Heart right ventricle (tissue), 16 donors: ENCODE data around the gene EMILIN2. TPM values are rescaled to one million over a fixed set of nuclear protein-coding genes. Genes with fewer than 3 reads are reported as not detected.
A peak's percentile ranks its signal among the peaks of the same experiment; 100 is the strongest.
"Not testable (repeated sequence)": the region's sequence is repeated elsewhere in the genome, so short reads cannot be mapped to it uniquely, and the experiment has no call there.

Source experiments
- ATAC-seq, 8 donors: fragments of 200-7000 bp; cut with Tn5 transposase; one replicate each; pipeline ENCODE4 v1.9.1; 2020; ENCODE audit warnings: mild to moderate bottlenecking in 8 of 8, moderate library complexity in 8 of 8, moderate number of reproducible peaks in 1 of 8
- DNase-seq, 2 donors: peaks; one replicate each; pipeline ENCODE4 v3.0.0-alpha.2; 2020
- H3K27ac ChIP-seq, 10 donors: fragments of 200-600 bp; sonication (generic) in 2 of 10; one replicate each; pipeline versions ENCODE4 v1.5.0 to v1.8.0; 2020 to 2022; ENCODE audit warnings: mild to moderate bottlenecking in 3 of 10
- H3K27me3 ChIP-seq, 7 donors: fragments of 200-600 bp; one replicate each; pipeline ENCODE4 v1.8.0; 2021 to 2022; ENCODE audit warnings: mild to moderate bottlenecking in 2 of 7
- H3K36me3 ChIP-seq, 9 donors: fragments of 200-600 bp; sonication (generic) in 1 of 9; one replicate each; pipeline versions ENCODE4 v1.5.0 to v1.8.0; 2020 to 2022; ENCODE audit warnings: mild to moderate bottlenecking in 2 of 9
- H3K4me1 ChIP-seq, 9 donors: fragments of 200-600 bp; sonication (generic) in 1 of 9; one replicate each; pipeline versions ENCODE4 v1.5.0 to v1.8.0; 2020 to 2022; ENCODE audit warnings: mild to moderate bottlenecking in 4 of 9
- H3K4me3 ChIP-seq, 10 donors: fragments of 200-600 bp; sonication (generic) in 2 of 10; one replicate each; pipeline versions ENCODE4 v1.5.0 to v1.8.0; 2020 to 2022; ENCODE audit warnings: mild to moderate bottlenecking in 7 of 10, moderate library complexity in 2 of 10
- H3K9me3 ChIP-seq, 11 donors: fragments of 200-600 bp in 10 of 11; sonication (generic) in 2 of 11; one replicate each; pipeline versions ENCODE4 v1.5.0 to v1.8.0; 2013 to 2022; ENCODE audit warnings: mild to moderate bottlenecking in 2 of 11, control low read depth in 1 of 11, moderate library complexity in 1 of 11
- WGBS, 2 donors: extraction: QIAGEN DNeasy Blood & Tissue Kit; methylation state at CpG; one replicate each; pipeline ENCODE4 v1.1.7; 2013; ENCODE audit warnings: inconsistent platforms in 1 of 2; 5-methylcytosine and 5-hydroxymethylcytosine counted together
- intact Hi-C, 10 donors: fragments of 100-400 bp; cut with DNase I; formaldehyde crosslinking; loops; one replicate each; pipeline versions ENCODE4 v1.11.1 to v1.14.2; 2022
- polyA plus RNA-seq, 2 donors: library from polyadenylated mRNA; stranded (reverse); fragments of 200-250 nt; gene quantifications; one replicate each; pipeline ENCODE4 v1.2.3, GENCODE V29; 2013
- total RNA-seq, 10 donors: library from RNA; stranded (reverse); fragmentation: NEBNext Ultra II Directional in 3 of 10; extraction: Animal tissue kit (Norgen Biotek cat#: 25700) in 3 of 10; gene quantifications; one replicate each; pipeline versions ENCODE4 v1.2.1 to v1.2.4, GENCODE V29; 2021 to 2023
- TF ChIP-seq, protein P1 (sequence below), 9 donors: fragments of 200-600 bp; sonication (generic) in 2 of 9; IDR thresholded peaks; one replicate each; pipeline versions ENCODE4 v1.5.0 to v1.8.0; 2021 to 2022; ENCODE audit warnings: antibody characterized with exemption in 9 of 9, mild to moderate bottlenecking in 5 of 9, moderate library complexity in 1 of 9
- donor health status: Arrhythmogenic right ventricular cardiomyopathy.
- donor health status: ischemic (EF 13 %, LVEDD 7.1; RV severe dilation, severe dysfunction).
- donor health status: healthy with polysubstance abuse.
- donor health status: DM: no; HTN: yes; CAD: no.
- donor health status: DM: no; HTN: no; CAD: no.
- donor health status: ischemic (EF 25% LVEDD 6.9; RV normal size, moderate dysfunction).
- donor health status: ischemic (EF 25% LVEDD 5.7; RV mildly dilated, moderate dysfunction).
- donor health status: healthy.
- donor health status: DM: yes; HTN: yes; CAD: no.
- donor health status: Ischemic cardiomyopathy.
- donor health status: ischemic (EF 35%, LVEDD 5.7; RV mildly dilated, moderate dysfunction).
- donor health status: nonischemic (EF 11% LVEDD 7.7; RV severe dilation, severe dysfunction).
- donor health status: DM: yes; HTN: yes; CAD: no.
- donor health status: PGD.
- donor health status: ischemic (EF 29% LVEDD 5.4; RV normal size, mild dysfunction).
- donor health status: nonischemic (EF 23%, LVEDD 6.1; RV moderate dilation, normal function).

The EMILIN2 gene
- total and polyA plus RNA-seq, 12 donors, result 9.5 to 50.5 (median 19.6) TPM

DNA sequence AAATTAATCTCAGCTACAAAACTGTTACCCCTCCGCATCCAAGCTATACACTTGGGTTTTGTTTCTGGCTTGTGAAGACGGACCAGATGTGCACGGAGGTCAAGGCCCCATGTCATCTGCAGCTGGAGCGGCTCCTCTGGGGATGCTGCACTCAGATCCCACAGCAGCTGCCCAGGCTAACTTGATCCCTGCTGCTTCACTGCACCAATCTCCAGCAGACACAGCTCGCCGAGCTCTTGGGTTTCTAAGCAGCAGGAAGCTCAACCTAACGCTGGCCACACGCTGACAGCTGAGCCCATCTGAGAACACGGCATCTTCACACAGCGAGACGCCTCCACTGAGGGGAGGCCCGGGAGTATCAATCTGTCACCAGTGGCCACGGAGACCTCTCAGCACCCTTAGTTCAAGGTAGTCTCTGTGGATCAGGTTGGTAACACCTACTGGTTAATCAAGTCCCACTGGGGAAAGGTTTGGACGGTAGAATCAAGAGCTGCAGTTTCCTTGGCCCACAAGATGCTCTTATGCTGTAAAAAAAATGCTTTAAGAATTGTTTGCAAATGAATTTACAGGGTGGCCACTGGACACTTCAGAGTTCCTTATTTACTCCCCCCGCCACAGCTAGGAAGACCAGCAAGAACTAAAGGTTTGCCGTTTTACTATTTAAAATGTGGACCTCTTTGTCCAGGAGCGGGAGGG lies 67.5 kb downstream of the EMILIN2 start:
- peaks cover 0 to 28% (median 9%) of the 10 kb centered on the region in 9 donors for H3K4me1 ChIP-seq
- H3K36me3 ChIP-seq, result peaks cover 0 to 100% (median 6%) of the 10 kb centered on the region in 9 donors
- WGBS, 2 donors, result 55 to 68% methylated on average over 17 of the region's 17 CpGs
- H3K27ac ChIP-seq, result peak overlapping the region in 2 of 10 donors; percentile 36 to 38
- H3K27me3 ChIP-seq, result no peaks in the 10 kb centered on the region
- no peaks in the 10 kb centered on the region for H3K9me3 ChIP-seq
- TF ChIP-seq, protein P1, sequence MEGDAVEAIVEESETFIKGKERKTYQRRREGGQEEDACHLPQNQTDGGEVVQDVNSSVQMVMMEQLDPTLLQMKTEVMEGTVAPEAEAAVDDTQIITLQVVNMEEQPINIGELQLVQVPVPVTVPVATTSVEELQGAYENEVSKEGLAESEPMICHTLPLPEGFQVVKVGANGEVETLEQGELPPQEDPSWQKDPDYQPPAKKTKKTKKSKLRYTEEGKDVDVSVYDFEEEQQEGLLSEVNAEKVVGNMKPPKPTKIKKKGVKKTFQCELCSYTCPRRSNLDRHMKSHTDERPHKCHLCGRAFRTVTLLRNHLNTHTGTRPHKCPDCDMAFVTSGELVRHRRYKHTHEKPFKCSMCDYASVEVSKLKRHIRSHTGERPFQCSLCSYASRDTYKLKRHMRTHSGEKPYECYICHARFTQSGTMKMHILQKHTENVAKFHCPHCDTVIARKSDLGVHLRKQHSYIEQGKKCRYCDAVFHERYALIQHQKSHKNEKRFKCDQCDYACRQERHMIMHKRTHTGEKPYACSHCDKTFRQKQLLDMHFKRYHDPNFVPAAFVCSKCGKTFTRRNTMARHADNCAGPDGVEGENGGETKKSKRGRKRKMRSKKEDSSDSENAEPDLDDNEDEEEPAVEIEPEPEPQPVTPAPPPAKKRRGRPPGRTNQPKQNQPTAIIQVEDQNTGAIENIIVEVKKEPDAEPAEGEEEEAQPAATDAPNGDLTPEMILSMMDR (IDR thresholded peaks at IDR 0.05), result no peak
- peak; percentile 48 to 68 for DNase-seq
- H3K4me3 ChIP-seq, result peak overlapping the region in 1 of 10 donors; percentile 3
- intact Hi-C loops, result no loop called here
- peak; percentile 42 to 83 (median 59) for ATAC-seq

DNA sequence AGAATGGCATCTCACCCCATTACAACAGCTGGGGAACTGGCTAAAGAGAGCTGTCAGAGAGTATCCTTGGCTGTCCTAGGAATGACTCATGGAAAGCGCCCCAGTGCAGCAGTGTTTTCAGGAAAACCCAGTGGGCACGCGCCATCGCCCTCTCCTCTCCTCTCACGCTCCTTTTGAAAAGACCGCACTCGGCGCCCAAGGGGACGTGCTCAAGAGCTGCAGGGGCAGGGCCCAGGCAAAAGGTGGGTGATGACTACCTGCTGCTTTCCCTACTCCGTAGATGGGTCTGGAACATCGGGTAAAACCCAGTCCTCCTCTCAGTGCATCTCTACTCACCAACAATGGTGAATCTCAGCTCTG lies 68.1 kb downstream of the EMILIN2 start:
- peak in 4 of 8 donors; percentile 22 to 73 (median 37) for ATAC-seq
- Histone ChIP-seq H3K9me3 (no peaks in the 10 kb centered on the region), H3K27ac (peak overlapping the region in 1 of 10 donors; percentile 38), H3K4me3 (no peak overlapping the region), H3K27me3 (no peaks in the 10 kb centered on the region), H3K4me1 (peaks cover 0 to 28% (median 9%) of the 10 kb centered on the region in 9 donors), H3K36me3 (peaks cover 0 to 100% (median 11%) of the 10 kb centered on the region in 9 donors)
- WGBS, 2 donors, result 80 to 86% methylated on average over 11 of the region's 11 CpGs
- TF ChIP-seq, protein P1 (IDR thresholded peaks at IDR 0.05), result no peak
- no peak for DNase-seq
- intact Hi-C loops, result no loop called here

- DNase-seq, H3K27ac ChIP-seq, H3K4me3 ChIP-seq, H3K27me3 ChIP-seq, intact Hi-C loops, ATAC-seq, H3K9me3 ChIP-seq: not testable (repeated sequence)
- H3K4me1 ChIP-seq, result peaks cover 0 to 28% (median 9%) of the 10 kb centered on the region in 9 donors
- peaks cover 0 to 100% (median 17%) of the 10 kb centered on the region in 9 donors for H3K36me3 ChIP-seq
- 96% methylated on average over 16 of the region's 16 CpGs for WGBS, 2 donors
These were observed 68.7 kb downstream of the EMILIN2 start for GRCh38 chr18:2915486-2915885.

- ATAC-seq (no peak), DNase-seq (no peak)
- H3K36me3 ChIP-seq, result peaks cover 0 to 100% (median 23%) of the 10 kb centered on the region in 9 donors
- peaks cover 0 to 28% (median 9%) of the 10 kb centered on the region in 9 donors for H3K4me1 ChIP-seq
- TF ChIP-seq, protein P1 (IDR thresholded peaks at IDR 0.05), result no peak
- WGBS, 2 donors, result 86 to 92% methylated on average over 7 of the region's 7 CpGs
- no peaks in the 10 kb centered on the region for H3K9me3 ChIP-seq
- no peak overlapping the region for H3K27ac ChIP-seq
- intact Hi-C loops, result no loop called here
- H3K27me3 ChIP-seq, result no peaks in the 10 kb centered on the region
- no peak overlapping the region for H3K4me3 ChIP-seq
These were observed 69.4 kb downstream of the EMILIN2 start for GRCh38 chr18:2916184-2916583.
